ENCODE measurements around the gene RANBP9.

DNA sequence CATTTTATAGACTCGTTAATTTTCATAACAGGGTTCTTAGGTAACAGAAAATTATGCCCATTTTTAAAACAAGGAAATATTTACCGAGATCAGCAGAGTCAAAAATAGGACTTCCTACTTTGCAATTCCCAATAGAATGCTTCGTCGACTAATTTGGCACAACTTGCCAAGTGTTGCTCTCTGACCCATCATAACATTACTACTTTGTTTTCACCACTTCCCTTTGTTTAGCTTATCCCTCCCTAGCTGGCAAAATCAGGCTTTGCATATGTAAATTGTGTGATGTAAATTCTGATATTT lies 914 bp upstream of the RANBP9 start:
- TF ChIP-seq, protein P1, sequence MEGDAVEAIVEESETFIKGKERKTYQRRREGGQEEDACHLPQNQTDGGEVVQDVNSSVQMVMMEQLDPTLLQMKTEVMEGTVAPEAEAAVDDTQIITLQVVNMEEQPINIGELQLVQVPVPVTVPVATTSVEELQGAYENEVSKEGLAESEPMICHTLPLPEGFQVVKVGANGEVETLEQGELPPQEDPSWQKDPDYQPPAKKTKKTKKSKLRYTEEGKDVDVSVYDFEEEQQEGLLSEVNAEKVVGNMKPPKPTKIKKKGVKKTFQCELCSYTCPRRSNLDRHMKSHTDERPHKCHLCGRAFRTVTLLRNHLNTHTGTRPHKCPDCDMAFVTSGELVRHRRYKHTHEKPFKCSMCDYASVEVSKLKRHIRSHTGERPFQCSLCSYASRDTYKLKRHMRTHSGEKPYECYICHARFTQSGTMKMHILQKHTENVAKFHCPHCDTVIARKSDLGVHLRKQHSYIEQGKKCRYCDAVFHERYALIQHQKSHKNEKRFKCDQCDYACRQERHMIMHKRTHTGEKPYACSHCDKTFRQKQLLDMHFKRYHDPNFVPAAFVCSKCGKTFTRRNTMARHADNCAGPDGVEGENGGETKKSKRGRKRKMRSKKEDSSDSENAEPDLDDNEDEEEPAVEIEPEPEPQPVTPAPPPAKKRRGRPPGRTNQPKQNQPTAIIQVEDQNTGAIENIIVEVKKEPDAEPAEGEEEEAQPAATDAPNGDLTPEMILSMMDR (IDR thresholded peaks at IDR 0.05): no peak
- TF ChIP-seq EP300 (IDR thresholded peaks at IDR 0.05): no peak
